Cardiac muscle cell (in vitro differentiated cells and primary cell): ENCODE measurements around the gene RNASEH2C. TPM values are rescaled to one million over a fixed set of nuclear protein-coding genes. Genes with fewer than 3 reads are reported as not detected.

ENCODE experiments used
- DNase-seq, 2 donors: peaks; one replicate each; pipeline versions ENCODE4 v3.0.0 to v3.0.0-alpha.2; 2010 to 2017; ENCODE audit warnings: low read depth in 1 of 2, low spot score in 1 of 2
- H3K27ac ChIP-seq: fragments of 200-600 bp; sonication (generic); 2 replicates; pipeline ENCODE4 v1.5.1; 2016
- H3K27me3 ChIP-seq: fragments of 200-600 bp; sonication (generic); 2 replicates; pipeline ENCODE4 v1.6.0; 2016; ENCODE audit warnings: control low read depth
- H3K36me3 ChIP-seq: fragments of 200-600 bp; sonication (generic); 2 replicates; pipeline ENCODE4 v1.5.1; 2016; ENCODE audit warnings: control low read depth
- H3K4me1 ChIP-seq: fragments of 200-600 bp; sonication (generic); 2 replicates; pipeline ENCODE4 v1.8.1; 2017; ENCODE audit warnings: low read depth, mild to moderate bottlenecking, mixed run types
- H3K4me3 ChIP-seq: fragments of 200-600 bp; sonication (generic); 2 replicates; pipeline ENCODE4 v1.5.1; 2016; ENCODE audit warnings: mild to moderate bottlenecking
- H3K9me3 ChIP-seq: fragments of 200-600 bp; sonication (generic); 2 replicates; pipeline ENCODE4 v1.5.1; 2017; ENCODE audit warnings: low read depth, mild to moderate bottlenecking, control low read depth
- polyA plus RNA-seq: library from polyadenylated mRNA; unstranded; fragments of >200 nt; fragmentation: Nextera tagmentation; extraction: Ambion mirVana; gene quantifications from 2 replicates; pipeline ENCODE4 v1.2.1, GENCODE V29; 2016
- total RNA-seq: library from RNA; depleted of rRNA; stranded (reverse); fragments of >200 nt; gene quantifications from 2 replicates; pipeline ENCODE4 v1.2.3, GENCODE V29; 2016
- TF ChIP-seq, protein P1 (sequence below): IDR thresholded peaks from 2 replicates; pipeline ENCODE4 v1.5.1; 2012; ENCODE audit warnings: low read depth, mild to moderate bottlenecking, low read length

RNASEH2C gene
- total and polyA plus RNA-seq, 2 experiments from 2014 or later: 84.4 to 108 TPM

DNA sequence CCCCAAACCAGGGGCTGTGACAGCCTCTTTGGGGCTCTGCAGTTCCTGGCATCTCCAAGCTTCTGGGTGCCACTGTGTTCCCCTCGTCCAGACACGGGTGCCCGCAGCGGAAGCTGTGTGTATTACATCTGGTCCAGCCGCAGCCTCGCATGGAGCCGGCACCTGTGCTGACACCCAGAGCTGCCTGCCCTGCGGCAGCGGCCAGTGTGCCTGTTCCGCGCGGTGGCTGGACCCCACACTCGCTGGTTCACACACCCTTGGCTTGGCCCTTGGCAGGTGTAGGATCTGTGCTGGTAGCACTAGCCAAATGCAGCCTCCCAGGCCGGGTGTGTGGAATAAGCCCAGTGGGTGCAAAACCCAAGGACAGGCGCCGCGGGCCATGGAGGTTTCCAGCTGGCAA, 24.5 kb upstream of the RNASEH2C start:
- DNase-seq: no peak
- H3K4me1 ChIP-seq: no peaks in the 10 kb centered on the region

DNA sequence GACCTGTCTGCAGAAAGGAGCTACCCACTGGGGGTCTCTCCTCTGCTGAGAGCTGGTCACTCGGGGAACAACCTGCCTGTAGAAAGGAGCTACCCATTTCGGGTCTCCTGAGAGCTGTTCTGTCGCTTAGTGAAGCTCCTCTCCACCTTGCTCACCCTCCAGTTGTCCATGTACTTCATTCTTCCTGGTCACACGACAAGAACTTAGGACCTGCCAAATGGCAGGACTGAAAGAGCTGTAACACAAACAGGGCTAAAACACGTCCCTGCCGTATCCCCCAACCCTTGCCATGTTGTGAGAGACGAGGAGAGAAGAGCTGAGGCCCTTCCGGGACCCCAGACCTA, 24.1 kb upstream of the RNASEH2C start:
- TF ChIP-seq, protein P1, sequence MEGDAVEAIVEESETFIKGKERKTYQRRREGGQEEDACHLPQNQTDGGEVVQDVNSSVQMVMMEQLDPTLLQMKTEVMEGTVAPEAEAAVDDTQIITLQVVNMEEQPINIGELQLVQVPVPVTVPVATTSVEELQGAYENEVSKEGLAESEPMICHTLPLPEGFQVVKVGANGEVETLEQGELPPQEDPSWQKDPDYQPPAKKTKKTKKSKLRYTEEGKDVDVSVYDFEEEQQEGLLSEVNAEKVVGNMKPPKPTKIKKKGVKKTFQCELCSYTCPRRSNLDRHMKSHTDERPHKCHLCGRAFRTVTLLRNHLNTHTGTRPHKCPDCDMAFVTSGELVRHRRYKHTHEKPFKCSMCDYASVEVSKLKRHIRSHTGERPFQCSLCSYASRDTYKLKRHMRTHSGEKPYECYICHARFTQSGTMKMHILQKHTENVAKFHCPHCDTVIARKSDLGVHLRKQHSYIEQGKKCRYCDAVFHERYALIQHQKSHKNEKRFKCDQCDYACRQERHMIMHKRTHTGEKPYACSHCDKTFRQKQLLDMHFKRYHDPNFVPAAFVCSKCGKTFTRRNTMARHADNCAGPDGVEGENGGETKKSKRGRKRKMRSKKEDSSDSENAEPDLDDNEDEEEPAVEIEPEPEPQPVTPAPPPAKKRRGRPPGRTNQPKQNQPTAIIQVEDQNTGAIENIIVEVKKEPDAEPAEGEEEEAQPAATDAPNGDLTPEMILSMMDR: no peak
- no peaks in the 10 kb centered on the region for H3K36me3 ChIP-seq
- H3K27me3 ChIP-seq: no peaks in the 10 kb centered on the region
- DNase-seq: no peak
- no peak overlapping the region for H3K4me3 ChIP-seq
- H3K27ac ChIP-seq: no peak overlapping the region
- H3K4me1 ChIP-seq: no peaks in the 10 kb centered on the region
- H3K9me3 ChIP-seq: no peaks in the 10 kb centered on the region

More for the DNA sequence above, 24.5 kb upstream of the RNASEH2C start:
- H3K9me3 ChIP-seq: no peaks in the 10 kb centered on the region
- no peaks in the 10 kb centered on the region for H3K27me3 ChIP-seq
- H3K27ac ChIP-seq: no peak overlapping the region
- TF ChIP-seq, protein P1: no peak
- H3K4me3 ChIP-seq: no peak overlapping the region
- H3K36me3 ChIP-seq: no peaks in the 10 kb centered on the region

DNA sequence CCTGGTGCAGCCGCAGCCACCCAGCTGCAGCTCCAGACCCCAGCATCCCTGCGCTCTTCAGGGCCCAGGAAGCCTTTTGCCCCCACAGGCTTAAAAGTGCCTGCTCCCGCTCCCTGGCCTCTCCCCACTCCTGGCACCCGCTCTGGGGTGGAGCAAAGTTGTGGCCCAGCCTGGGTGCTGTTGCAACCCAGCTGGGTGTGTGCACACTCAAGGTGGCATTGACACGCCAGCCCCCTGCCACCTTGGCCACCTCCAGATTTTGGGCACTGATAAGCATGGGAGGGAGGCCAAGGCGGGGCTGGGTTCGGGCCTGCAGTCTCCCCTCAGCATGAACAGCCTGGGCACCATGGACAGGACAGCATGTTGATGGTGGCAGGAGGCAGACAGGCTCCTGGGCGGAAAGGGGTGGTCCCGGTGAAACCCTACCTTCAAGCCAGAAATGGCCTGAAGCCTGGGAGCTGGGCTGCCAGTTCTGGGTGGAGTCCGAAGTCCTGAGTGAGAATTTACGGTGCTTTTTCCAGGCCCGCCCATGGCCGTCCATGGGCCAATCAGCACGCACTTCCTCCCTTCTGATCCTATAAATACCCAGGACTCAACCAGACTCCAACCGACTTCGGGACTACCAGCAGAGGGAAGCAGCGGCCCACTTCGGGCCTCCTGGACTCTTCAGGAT, 23.6 kb upstream of the RNASEH2C start:
- peak; percentile 11 to 54 for DNase-seq
- Histone ChIP-seq H3K27me3 (no peaks in the 10 kb centered on the region), H3K9me3 (no peaks in the 10 kb centered on the region), H3K4me3 (no peak overlapping the region), H3K36me3 (no peaks in the 10 kb centered on the region), H3K4me1 (no peaks in the 10 kb centered on the region), H3K27ac (no peak overlapping the region)
- TF ChIP-seq, protein P1: peak; percentile 44

DNA sequence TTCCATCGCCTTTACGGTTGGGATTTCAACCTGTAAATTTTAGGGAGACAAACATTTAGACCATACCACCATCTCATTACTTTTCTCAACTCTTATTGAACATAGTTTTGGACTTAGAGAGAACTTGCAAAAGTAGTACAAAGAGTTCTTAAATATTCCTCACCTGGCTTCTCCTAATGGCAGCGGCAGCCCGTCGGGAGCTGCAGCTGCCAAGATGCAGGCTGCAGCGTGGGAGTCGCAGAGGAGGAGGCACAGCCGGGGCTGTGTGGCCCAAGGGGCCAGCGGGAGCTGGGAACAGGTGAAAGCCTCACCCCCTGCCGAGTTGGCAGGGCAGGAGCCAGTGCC, 23.1 kb upstream of the RNASEH2C start:
- no peaks in the 10 kb centered on the region for H3K36me3 ChIP-seq

DNA sequence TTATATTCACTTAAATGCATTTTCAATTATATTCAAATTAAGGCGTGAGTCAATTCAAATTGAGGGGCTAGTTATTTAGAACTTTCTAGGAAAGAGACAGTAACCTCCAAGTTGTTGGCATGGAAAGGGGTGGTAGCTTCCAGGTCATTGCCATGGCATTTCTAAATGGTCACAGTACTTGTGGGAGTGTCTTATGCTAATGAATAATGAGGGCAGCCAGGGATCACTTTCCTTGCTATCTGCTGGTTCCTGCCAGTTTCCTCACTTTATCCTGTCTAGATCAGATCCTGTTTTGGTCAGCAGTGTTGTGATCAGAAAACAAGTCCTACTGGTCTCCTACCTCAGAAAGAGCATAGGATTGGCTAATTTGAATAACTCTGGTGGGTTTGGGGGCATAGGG, 21.8 kb upstream of the RNASEH2C start:
- no peaks in the 10 kb centered on the region for H3K27me3 ChIP-seq
- no peaks in the 10 kb centered on the region for H3K36me3 ChIP-seq
- H3K27ac ChIP-seq: no peak overlapping the region
- no peak for DNase-seq
- H3K4me3 ChIP-seq: no peak overlapping the region
- H3K9me3 ChIP-seq: no peaks in the 10 kb centered on the region
- TF ChIP-seq, protein P1: no peak
- H3K4me1 ChIP-seq: no peaks in the 10 kb centered on the region

More for the DNA sequence above, 23.1 kb upstream of the RNASEH2C start:
- H3K9me3 ChIP-seq: no peaks in the 10 kb centered on the region
- no peaks in the 10 kb centered on the region for H3K27me3 ChIP-seq
- TF ChIP-seq, protein P1: no peak
- no peak overlapping the region for H3K4me3 ChIP-seq
- no peak overlapping the region for H3K27ac ChIP-seq
- DNase-seq: no peak
- H3K4me1 ChIP-seq: no peaks in the 10 kb centered on the region
